SJSA1 (cell line): ENCODE data around the gene NOL4L. TPM values are rescaled to one million over a fixed set of nuclear protein-coding genes. Genes with fewer than 3 reads are reported as not detected.

ENCODE experiments used
- DNase-seq, 2 experiments: peaks; one replicate each; pipeline ENCODE4 v3.0.0-alpha.2; 2015 to 2020; ENCODE audit warnings: low spot score in 2 of 2, low read depth in 1 of 2
- H3K27ac ChIP-seq: fragments of 250-450 bp; sonication (Bioruptor Pico); 2 replicates; pipeline ENCODE4 v1.5.1; 2020; ENCODE audit warnings: mild to moderate bottlenecking, moderate library complexity
- H3K27me3 ChIP-seq: fragments of 250-450 bp; sonication (Bioruptor Pico); replicated peaks from 2 replicates; pipeline ENCODE4 v1.5.1; 2020; ENCODE audit warnings: mild to moderate bottlenecking, moderate library complexity
- H3K36me3 ChIP-seq: fragments of 250-450 bp; sonication (Bioruptor Pico); 2 replicates; pipeline ENCODE4 v1.5.1; 2020; ENCODE audit warnings: mild to moderate bottlenecking
- H3K4me1 ChIP-seq: fragments of 250-450 bp; sonication (Bioruptor Pico); replicated peaks from 2 replicates; pipeline ENCODE4 v1.6.1; 2021; ENCODE audit warnings: mild to moderate bottlenecking
- H3K4me3 ChIP-seq: fragments of 250-450 bp; sonication (Bioruptor Pico); 2 replicates; pipeline ENCODE4 v1.5.1; 2020; ENCODE audit warnings: mild to moderate bottlenecking
- H3K9me3 ChIP-seq: fragments of 250-450 bp; sonication (Bioruptor Pico); replicated peaks from 2 replicates; pipeline ENCODE4 v1.5.1; 2020; ENCODE audit warnings: mild to moderate bottlenecking
- total RNA-seq: library from RNA; depleted of rRNA; stranded (reverse); fragments of >200 nt; shearing (Covaris generic); gene quantifications from 2 replicates; pipeline ENCODE4 v1.2.3, GENCODE V29; 2014

The NOL4L gene
- total RNA-seq, 1 experiment from 2014 or later, result 11.4 TPM

DNA sequence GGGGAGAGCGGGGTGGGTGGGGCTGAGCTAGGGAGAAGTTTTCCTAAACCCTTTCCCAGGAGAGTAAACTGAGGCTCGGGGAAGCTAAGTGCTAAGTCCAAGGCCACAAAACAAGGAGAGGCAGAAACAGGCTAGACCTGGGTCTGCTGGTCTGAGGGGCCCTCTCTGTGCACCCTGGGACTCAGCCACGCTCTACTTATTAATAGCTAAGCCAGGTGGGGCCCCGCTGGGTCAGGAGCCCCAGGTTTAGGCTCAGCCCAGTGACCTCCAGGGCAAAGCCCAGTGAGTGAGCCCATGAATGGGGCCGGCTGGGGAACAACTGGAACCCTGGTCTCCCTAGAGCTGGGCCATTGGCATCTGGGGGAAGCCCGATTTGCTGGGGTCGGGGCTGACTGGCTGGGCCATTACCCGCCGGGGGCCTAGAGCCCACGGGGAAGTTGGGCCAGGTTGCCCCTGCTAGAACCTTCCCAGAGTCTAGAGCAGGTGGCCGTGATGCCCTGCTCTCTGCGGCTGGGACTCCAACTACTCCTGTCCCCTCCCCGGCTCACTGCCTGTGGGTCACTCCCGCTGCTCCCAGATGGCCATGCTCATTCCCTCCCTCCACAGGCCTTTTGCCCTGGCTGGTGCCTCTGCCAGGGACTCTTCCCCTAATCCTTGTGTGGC, 24.1 kb upstream of the NOL4L start:
- no peaks in the 10 kb centered on the region for H3K9me3 ChIP-seq
- H3K27me3 ChIP-seq, result no peaks in the 10 kb centered on the region
- no peaks in the 10 kb centered on the region for H3K36me3 ChIP-seq
- no peaks in the 10 kb centered on the region for H3K4me1 ChIP-seq
- no peak overlapping the region for H3K4me3 ChIP-seq
- DNase-seq, result no peak
- H3K27ac ChIP-seq, result no peak overlapping the region

GRCh38 chr20:32608664-32609015, 23.5 kb upstream of the NOL4L start:
- DNase-seq, result no peak
- H3K9me3 ChIP-seq, result no peaks in the 10 kb centered on the region
- H3K27ac ChIP-seq, result no peak overlapping the region
- H3K36me3 ChIP-seq, result no peaks in the 10 kb centered on the region
- H3K27me3 ChIP-seq, result no peaks in the 10 kb centered on the region
- no peak overlapping the region for H3K4me3 ChIP-seq
- H3K4me1 ChIP-seq, result no peaks in the 10 kb centered on the region

GRCh38 chr20:32607727-32608663, 22.9 kb upstream of the NOL4L start:
- Histone ChIP-seq H3K4me3 (no peak overlapping the region), H3K27ac (no peak overlapping the region), H3K4me1 (no peaks in the 10 kb centered on the region), H3K27me3 (no peaks in the 10 kb centered on the region), H3K36me3 (no peaks in the 10 kb centered on the region), H3K9me3 (no peaks in the 10 kb centered on the region)
- peak in 1 of 2 experiments; percentile 37 for DNase-seq

DNA sequence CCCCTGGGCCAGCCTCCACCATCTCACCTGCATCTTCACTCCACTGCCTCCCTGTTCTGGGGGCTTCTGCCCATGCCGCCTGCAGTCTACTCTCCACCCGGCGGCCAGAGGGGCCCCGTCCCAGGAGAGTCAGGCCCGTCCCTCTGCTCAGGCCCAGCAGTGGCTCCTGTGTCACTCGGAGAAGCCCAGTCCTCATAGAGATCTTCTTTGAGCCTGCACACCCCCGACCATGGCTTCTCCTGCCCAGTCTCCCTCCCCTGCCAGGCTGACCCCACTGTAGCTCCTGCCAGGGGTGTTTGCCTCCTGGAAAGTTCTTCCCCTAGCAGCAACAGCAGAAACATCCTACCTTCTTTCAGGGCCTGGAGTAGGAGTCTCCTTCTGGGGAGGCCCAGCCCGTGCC, 22.2 kb upstream of the NOL4L start:
- no peaks in the 10 kb centered on the region for H3K27me3 ChIP-seq
- no peak overlapping the region for H3K27ac ChIP-seq
- DNase-seq, result peak in 1 of 2 experiments; percentile 36
- H3K4me1 ChIP-seq, result no peaks in the 10 kb centered on the region
- no peaks in the 10 kb centered on the region for H3K9me3 ChIP-seq
- no peaks in the 10 kb centered on the region for H3K36me3 ChIP-seq
- no peak overlapping the region for H3K4me3 ChIP-seq

GRCh38 chr20:32606790-32607189, 21.7 kb upstream of the NOL4L start:
- no peak for DNase-seq
- H3K4me3 ChIP-seq, result no peak overlapping the region
- H3K27ac ChIP-seq, result no peak overlapping the region
- H3K9me3 ChIP-seq, result no peaks in the 10 kb centered on the region
- H3K27me3 ChIP-seq, result no peaks in the 10 kb centered on the region
- H3K36me3 ChIP-seq, result no peaks in the 10 kb centered on the region
- H3K4me1 ChIP-seq, result no peaks in the 10 kb centered on the region

DNA sequence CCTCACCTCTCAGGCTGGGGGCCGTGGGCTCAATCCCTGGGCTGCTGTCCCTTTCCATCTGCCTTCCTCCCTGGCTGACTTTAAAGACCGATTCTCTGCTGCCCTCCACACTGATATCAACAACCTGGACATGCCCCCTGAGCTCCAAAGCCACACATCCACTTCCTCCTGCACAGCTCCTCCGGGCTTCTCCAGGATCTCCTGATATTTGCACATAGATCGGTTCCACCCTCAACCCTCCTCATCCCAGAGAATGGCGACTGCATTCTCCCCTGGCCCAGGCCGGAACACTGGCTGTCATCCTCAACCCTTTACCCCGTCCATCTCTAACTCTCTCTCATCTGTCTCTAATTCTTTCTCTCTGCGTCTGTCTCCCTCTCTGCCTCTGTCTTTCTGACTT, 21.0 kb upstream of the NOL4L start:
- H3K36me3 ChIP-seq, result no peaks in the 10 kb centered on the region
- H3K4me1 ChIP-seq, result no peaks in the 10 kb centered on the region
- H3K4me3 ChIP-seq, result no peak overlapping the region
- no peaks in the 10 kb centered on the region for H3K9me3 ChIP-seq
- no peaks in the 10 kb centered on the region for H3K27me3 ChIP-seq
- no peak overlapping the region for H3K27ac ChIP-seq
- no peak for DNase-seq

DNA sequence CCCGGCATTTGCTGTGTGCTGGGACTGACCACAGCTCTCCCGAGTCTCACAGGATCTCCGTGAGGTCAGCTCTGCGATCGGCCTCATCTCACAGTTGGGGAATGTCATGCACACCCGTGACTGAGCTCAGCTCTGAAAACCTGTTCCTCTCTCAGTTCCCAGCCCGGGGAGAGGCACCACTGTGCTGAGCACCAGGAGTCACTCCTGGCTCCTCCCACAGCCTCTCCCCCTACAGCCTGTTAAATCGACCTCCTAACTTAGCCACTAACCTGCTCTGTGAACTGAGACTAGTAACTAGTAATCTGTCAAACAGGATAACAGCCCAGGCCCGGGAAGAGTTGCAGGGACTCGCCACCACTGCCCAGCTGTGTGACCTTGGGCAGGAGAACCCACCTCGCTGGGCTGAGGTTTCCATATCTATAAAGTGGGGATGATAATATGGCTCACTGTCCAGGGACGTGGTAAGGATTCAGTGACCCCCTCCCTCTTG, 20.1 kb upstream of the NOL4L start:
- no peaks in the 10 kb centered on the region for H3K27me3 ChIP-seq
- H3K27ac ChIP-seq, result no peak overlapping the region
- H3K36me3 ChIP-seq, result no peaks in the 10 kb centered on the region
- H3K9me3 ChIP-seq, result no peaks in the 10 kb centered on the region
- peak in 1 of 2 experiments; percentile 35 for DNase-seq
- no peaks in the 10 kb centered on the region for H3K4me1 ChIP-seq
- no peak overlapping the region for H3K4me3 ChIP-seq

DNA sequence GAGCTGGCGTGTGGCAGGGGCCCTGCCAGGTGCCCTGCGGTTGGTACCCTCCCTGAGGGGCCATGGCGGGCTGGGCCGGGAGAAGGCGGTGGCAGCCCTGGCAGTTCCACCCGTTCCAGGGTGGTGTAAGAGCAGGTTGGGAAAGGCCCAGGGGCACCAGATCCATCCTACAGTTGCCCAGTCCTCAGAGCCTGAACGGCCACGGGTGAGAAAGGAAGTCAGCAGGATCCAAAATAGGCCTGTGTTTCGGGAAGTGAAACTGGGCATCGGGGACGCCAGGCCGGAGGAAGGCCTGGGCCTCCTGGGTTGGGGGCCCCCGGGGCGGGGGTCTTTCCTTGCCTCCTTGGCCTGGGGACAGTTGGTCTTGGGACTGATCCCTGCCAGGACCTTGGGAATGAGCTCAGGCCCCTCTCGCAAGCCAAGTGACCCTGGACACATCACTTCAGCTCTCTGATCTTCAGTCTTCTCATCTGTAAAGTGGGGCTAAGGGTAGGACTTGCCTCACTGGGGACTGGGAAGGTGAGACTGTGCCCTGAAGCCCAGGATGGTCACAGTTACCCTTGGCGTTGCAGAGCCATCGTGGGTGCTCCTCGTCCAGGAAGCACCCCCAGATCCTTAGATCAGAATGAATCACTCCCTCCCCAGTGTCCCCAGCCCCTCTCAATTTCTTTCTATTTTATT, 18.1 kb upstream of the NOL4L start:
- Histone ChIP-seq H3K4me3 (no peak overlapping the region), H3K36me3 (no peaks in the 10 kb centered on the region), H3K27ac (no peak overlapping the region), H3K9me3 (no peaks in the 10 kb centered on the region), H3K4me1 (no peaks in the 10 kb centered on the region), H3K27me3 (no peaks in the 10 kb centered on the region)
- DNase-seq, result peak in 1 of 2 experiments; percentile 34

DNA sequence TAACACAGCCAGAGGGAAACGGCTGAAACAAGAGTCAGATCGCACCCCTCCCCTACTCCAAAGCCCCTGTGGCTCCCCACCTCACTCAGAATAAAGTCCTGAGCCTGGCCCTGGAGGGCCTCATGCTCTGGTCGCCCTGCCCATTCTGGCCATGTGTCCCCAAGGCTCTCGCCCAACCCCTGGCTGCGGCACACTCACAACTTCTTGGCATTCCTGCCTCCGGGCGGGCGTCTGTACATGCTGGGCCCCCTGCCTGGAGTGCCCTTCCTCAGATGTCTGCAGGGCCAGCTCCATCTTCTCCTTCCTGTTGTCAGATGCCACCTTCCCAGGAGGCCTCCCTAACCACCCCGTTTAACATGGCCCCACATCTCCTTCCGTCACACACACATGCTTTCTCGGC, 17.1 kb upstream of the NOL4L start:
- Histone ChIP-seq H3K27me3 (no peaks in the 10 kb centered on the region), H3K9me3 (no peaks in the 10 kb centered on the region), H3K27ac (no peak overlapping the region), H3K4me3 (no peak overlapping the region), H3K36me3 (no peaks in the 10 kb centered on the region), H3K4me1 (no peaks in the 10 kb centered on the region)
- DNase-seq, result peak in 1 of 2 experiments; percentile 33

DNA sequence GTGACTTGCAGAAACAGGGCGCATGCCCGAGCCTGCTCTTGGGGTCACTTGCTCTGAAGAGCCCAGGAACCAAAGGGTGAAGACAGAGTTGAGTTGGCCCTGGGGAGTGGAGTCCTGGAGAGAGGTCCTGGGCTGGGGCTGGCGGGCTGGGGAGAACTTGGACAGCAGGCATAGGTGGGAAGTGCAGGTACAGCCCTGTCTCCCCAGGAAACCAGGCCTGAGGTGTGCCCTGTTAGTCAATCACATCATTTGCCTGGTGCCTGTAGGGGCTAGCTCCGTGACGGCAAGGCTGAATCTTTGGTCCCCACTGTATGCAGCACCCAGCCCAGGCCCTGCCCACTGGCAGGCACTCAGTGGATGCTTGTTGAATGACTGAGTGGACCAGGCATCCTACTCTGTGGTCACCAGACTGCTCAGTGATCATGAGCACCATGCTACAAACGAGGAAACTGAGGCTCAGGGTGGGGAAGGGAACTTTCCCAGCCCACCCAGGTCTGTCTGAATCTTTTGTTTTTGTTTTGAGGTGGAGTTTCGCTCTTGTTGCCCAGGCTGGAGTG, 15.6 kb upstream of the NOL4L start:
- H3K27me3 ChIP-seq, result no peaks in the 10 kb centered on the region
- no peaks in the 10 kb centered on the region for H3K36me3 ChIP-seq
- H3K4me3 ChIP-seq, result no peak overlapping the region
- no peak overlapping the region for H3K27ac ChIP-seq
- H3K9me3 ChIP-seq, result no peaks in the 10 kb centered on the region
- H3K4me1 ChIP-seq, result no peaks in the 10 kb centered on the region
- DNase-seq, result no peak

DNA sequence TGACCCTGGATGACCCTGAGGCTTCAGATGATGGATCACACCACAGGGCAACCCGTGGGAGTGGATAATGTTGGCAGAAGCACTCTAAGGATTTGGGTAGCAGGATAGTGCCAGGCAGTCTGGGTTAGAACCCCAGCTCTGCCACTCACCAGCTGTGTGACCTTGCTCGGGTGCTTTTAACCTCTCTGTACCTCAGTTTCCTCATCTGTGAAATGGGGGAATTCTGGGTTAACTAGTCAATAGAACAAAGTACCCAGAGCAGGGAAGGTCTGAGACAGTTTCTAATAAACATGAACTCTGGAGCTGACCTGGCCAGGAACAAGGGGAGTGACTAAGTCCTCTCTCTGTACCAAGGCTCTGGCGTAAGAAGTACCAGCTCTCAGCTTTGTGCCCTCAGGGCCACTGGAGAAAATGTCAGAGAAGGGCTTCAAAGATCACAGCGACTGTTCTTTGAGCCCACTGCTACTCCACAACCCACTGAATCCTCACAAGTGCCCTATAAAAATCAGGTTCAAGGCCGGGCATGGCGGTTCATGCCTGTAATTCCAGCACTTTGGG, 14.7 kb upstream of the NOL4L start:
- Histone ChIP-seq H3K9me3 (no peaks in the 10 kb centered on the region), H3K27me3 (no peaks in the 10 kb centered on the region), H3K27ac (no peak overlapping the region), H3K4me1 (no peaks in the 10 kb centered on the region), H3K4me3 (no peak overlapping the region), H3K36me3 (no peaks in the 10 kb centered on the region)
- no peak for DNase-seq

GRCh38 chr20:32598606-32599005, 13.5 kb upstream of the NOL4L start:
- Histone ChIP-seq H3K4me1 (no peaks in the 10 kb centered on the region), H3K9me3 (no peaks in the 10 kb centered on the region)

GRCh38 chr20:32597714-32598113, 12.6 kb upstream of the NOL4L start:
- no peaks in the 10 kb centered on the region for H3K9me3 ChIP-seq
- H3K4me1 ChIP-seq, result no peaks in the 10 kb centered on the region
- no peak overlapping the region for H3K4me3 ChIP-seq
- no peak for DNase-seq
- H3K36me3 ChIP-seq, result no peaks in the 10 kb centered on the region
- no peaks in the 10 kb centered on the region for H3K27me3 ChIP-seq
- no peak overlapping the region for H3K27ac ChIP-seq

More at GRCh38 chr20:32598606-32599005, 13.5 kb upstream of the NOL4L start:
- Histone ChIP-seq H3K36me3 (no peaks in the 10 kb centered on the region), H3K4me3 (no peak overlapping the region), H3K27ac (no peak overlapping the region), H3K27me3 (no peaks in the 10 kb centered on the region)
- no peak for DNase-seq
